K562 (cell line): ENCODE measurements around the gene ANKRD11.
"Not testable (repeated sequence)": the region's sequence is repeated elsewhere in the genome, so short reads cannot be mapped to it uniquely, and the experiment has no call there.

Source experiments
- TFAM ChIP-seq: fragments of 250-450 bp; sonication (Bioruptor Pico); conservative IDR thresholded peaks from 2 replicates; pipeline ENCODE4 v1.5.0; 2021; ENCODE audit warnings: mild to moderate bottlenecking, moderate library complexity
- TF ChIP-seq, protein P1 (sequence below): fragments of 200-800 bp; sonication (Bioruptor generic); IDR thresholded peaks from 2 replicates; pipeline ENCODE4 v1.6.1; 2016; ENCODE audit warnings: missing genetic modification characterization, missing compliant biosample characterization

GRCh38 chr16:89267746-89268145, 222.6 kb downstream of the ANKRD11 start:
- TF ChIP-seq TFAM (CRISPR knock-in tag) = not testable (repeated sequence)
- TF ChIP-seq, protein P1, sequence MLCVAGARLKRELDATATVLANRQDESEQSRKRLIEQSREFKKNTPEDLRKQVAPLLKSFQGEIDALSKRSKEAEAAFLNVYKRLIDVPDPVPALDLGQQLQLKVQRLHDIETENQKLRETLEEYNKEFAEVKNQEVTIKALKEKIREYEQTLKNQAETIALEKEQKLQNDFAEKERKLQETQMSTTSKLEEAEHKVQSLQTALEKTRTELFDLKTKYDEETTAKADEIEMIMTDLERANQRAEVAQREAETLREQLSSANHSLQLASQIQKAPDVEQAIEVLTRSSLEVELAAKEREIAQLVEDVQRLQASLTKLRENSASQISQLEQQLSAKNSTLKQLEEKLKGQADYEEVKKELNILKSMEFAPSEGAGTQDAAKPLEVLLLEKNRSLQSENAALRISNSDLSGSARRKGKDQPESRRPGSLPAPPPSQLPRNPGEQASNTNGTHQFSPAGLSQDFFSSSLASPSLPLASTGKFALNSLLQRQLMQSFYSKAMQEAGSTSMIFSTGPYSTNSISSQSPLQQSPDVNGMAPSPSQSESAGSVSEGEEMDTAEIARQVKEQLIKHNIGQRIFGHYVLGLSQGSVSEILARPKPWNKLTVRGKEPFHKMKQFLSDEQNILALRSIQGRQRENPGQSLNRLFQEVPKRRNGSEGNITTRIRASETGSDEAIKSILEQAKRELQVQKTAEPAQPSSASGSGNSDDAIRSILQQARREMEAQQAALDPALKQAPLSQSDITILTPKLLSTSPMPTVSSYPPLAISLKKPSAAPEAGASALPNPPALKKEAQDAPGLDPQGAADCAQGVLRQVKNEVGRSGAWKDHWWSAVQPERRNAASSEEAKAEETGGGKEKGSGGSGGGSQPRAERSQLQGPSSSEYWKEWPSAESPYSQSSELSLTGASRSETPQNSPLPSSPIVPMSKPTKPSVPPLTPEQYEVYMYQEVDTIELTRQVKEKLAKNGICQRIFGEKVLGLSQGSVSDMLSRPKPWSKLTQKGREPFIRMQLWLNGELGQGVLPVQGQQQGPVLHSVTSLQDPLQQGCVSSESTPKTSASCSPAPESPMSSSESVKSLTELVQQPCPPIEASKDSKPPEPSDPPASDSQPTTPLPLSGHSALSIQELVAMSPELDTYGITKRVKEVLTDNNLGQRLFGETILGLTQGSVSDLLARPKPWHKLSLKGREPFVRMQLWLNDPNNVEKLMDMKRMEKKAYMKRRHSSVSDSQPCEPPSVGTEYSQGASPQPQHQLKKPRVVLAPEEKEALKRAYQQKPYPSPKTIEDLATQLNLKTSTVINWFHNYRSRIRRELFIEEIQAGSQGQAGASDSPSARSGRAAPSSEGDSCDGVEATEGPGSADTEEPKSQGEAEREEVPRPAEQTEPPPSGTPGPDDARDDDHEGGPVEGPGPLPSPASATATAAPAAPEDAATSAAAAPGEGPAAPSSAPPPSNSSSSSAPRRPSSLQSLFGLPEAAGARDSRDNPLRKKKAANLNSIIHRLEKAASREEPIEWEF (CRISPR knock-in tag) = not testable (repeated sequence)
